H1 (cell line): ENCODE measurements around the gene CTNNA3. TPM values are rescaled to one million over a fixed set of nuclear protein-coding genes. Genes with fewer than 3 reads are reported as not detected.

ENCODE experiments used
- CTCF ChIA-PET: fragments of 300-600 bp; sonication (Branson Sonifier 250); formaldehyde crosslinking; loops from one replicate; lab custom pipeline; 2021; ENCODE audit not compliant: partially characterized antibody; lab: Charles Lee
- POLR2A ChIA-PET: fragments of 300-600 bp; sonication (Branson Sonifier 250); formaldehyde crosslinking; loops from one replicate; lab custom pipeline; 2021; ENCODE audit warnings: inconsistent platforms; ENCODE audit not compliant: partially characterized antibody; lab: Charles Lee
- DNase-seq, 2 experiments: peaks; one replicate each; pipeline versions ENCODE4 v3.0.0 to v3.0.0-alpha.2; 2010 to 2022; ENCODE audit warnings: low spot score in 2 of 2, low read depth in 1 of 2, mixed read lengths in 1 of 2
- FAIRE-seq: peaks from 2 replicates; lab custom pipeline; 2011; peaks lifted over from hg19 to GRCh38; lab: Jason Lieb, UNC
- H2AFZ ChIP-seq: 2 replicates; pipeline ENCODE4 v1.8.1; 2012; ENCODE audit warnings: low read length, inconsistent platforms
- H2AK5ac ChIP-seq: 2 replicates; pipeline ENCODE4 v1.6.1; 2013; ENCODE audit warnings: low read depth, low read length
- H2BK120ac ChIP-seq: replicated peaks from 2 replicates; pipeline ENCODE3; 2013; ENCODE audit warnings: low read depth, low read length, inconsistent platforms
- H2BK12ac ChIP-seq: 2 replicates; pipeline ENCODE4 v1.6.1; 2013; ENCODE audit warnings: low read depth, low read length
- H2BK15ac ChIP-seq: 2 replicates; pipeline ENCODE4 v1.6.1; 2013; ENCODE audit warnings: low read length
- H2BK20ac ChIP-seq: 2 replicates; pipeline ENCODE4 v1.6.1; 2013; ENCODE audit warnings: low read length
- H2BK5ac ChIP-seq: 2 replicates; pipeline ENCODE4 v1.6.1; 2013; ENCODE audit warnings: low read depth, low read length
- H3K14ac ChIP-seq: 2 replicates; pipeline ENCODE4 v1.6.1; 2013; ENCODE audit warnings: inconsistent platforms; ENCODE audit not compliant: insufficient read length
- H3K18ac ChIP-seq: 2 replicates; pipeline ENCODE4 v1.6.1; 2013; ENCODE audit warnings: low read length; ENCODE audit errors: extremely low read depth
- H3K23ac ChIP-seq: 2 replicates; pipeline ENCODE4 v1.6.1; 2013; ENCODE audit warnings: inconsistent platforms; ENCODE audit not compliant: insufficient read length
- H3K23me2 ChIP-seq: 2 replicates; pipeline ENCODE4 v1.6.1; 2013; ENCODE audit warnings: low read depth, low read length
- H3K27ac ChIP-seq: 2 replicates; pipeline ENCODE4 v1.6.1; 2011; ENCODE audit warnings: low read depth, low read length, inconsistent platforms
- H3K27me3 ChIP-seq, 4 experiments: replicated peaks in 1 of 4; 1 replicate in 1 of 4; 2 replicates in 3 of 4; pipeline versions ENCODE4 v1.6.1 to v1.8.1; 2011 to 2013; ENCODE audit warnings: low read length in 3 of 4, mild to moderate bottlenecking in 3 of 4, inconsistent platforms in 2 of 4, mixed read lengths in 2 of 4, moderate library complexity in 1 of 4; ENCODE audit not compliant: control insufficient read depth in 3 of 4, insufficient read depth in 3 of 4; ENCODE audit errors: extremely low read depth in 1 of 4
- H3K36me3 ChIP-seq, 4 experiments: 2 replicates each; pipeline versions ENCODE4 v1.6.1 to v1.8.1; 2011 to 2013; ENCODE audit warnings: mild to moderate bottlenecking in 4 of 4, low read length in 3 of 4, moderate library complexity in 2 of 4, control low read depth in 1 of 4, inconsistent platforms in 1 of 4; ENCODE audit not compliant: insufficient read depth in 4 of 4, control insufficient read depth in 2 of 4
- H3K4ac ChIP-seq: replicated peaks from 2 replicates; pipeline ENCODE3; 2013; ENCODE audit warnings: low read length, low read depth, mixed read lengths, inconsistent platforms; ENCODE audit not compliant: insufficient read length
- H3K4me1 ChIP-seq, 4 experiments: replicated peaks in 1 of 4; 1 replicate in 1 of 4; 2 replicates in 3 of 4; pipeline versions ENCODE4 v1.6.1 to v1.8.1; 2011 to 2013; ENCODE audit warnings: low read length in 3 of 4, inconsistent platforms in 2 of 4, mixed read lengths in 1 of 4; ENCODE audit not compliant: insufficient read depth in 4 of 4, control insufficient read depth in 3 of 4
- H3K4me2 ChIP-seq, 2 experiments: 2 replicates each; pipeline versions ENCODE4 v1.6.1 to v1.8.1; 2011 to 2013; ENCODE audit warnings: low read depth in 2 of 2, low read length in 2 of 2, control low read depth in 1 of 2, inconsistent platforms in 1 of 2, mild to moderate bottlenecking in 1 of 2; ENCODE audit not compliant: insufficient read depth in 1 of 2
- H3K4me3 ChIP-seq, 4 experiments: fragments of 200-600, 300-600 bp in 1 of 4; sonication (generic), shearing (Covaris generic), sonication (Bioruptor Twin) in 1 of 4; 2 replicates each; pipeline versions ENCODE4 v1.5.1 to v1.8.1; 2011 to 2016; ENCODE audit warnings: low read length in 4 of 4, low read depth in 3 of 4, control low read depth in 2 of 4, inconsistent platforms in 2 of 4, mild to moderate bottlenecking in 2 of 4, mixed read lengths in 1 of 4, moderate library complexity in 1 of 4; ENCODE audit not compliant: insufficient read depth in 2 of 4; ENCODE audit errors: extremely low read depth in 1 of 4
- H3K56ac ChIP-seq: replicated peaks from 2 replicates; pipeline ENCODE3; 2013; ENCODE audit warnings: low read depth, mild to moderate bottlenecking, mixed read lengths, low read length, inconsistent platforms; ENCODE audit not compliant: insufficient read length
- H3K79me1 ChIP-seq: 2 replicates; pipeline ENCODE4 v1.6.1; 2013; ENCODE audit warnings: low read depth, low read length, control low read depth
- H3K79me2 ChIP-seq, 2 experiments: 2 replicates each; pipeline versions ENCODE4 v1.6.1 to v1.8.1; 2012 to 2013; ENCODE audit warnings: low read length in 2 of 2, mild to moderate bottlenecking in 2 of 2, inconsistent platforms in 1 of 2; ENCODE audit not compliant: insufficient read depth in 2 of 2, control insufficient read depth in 1 of 2
- H3K9ac ChIP-seq, 4 experiments: replicated peaks in 1 of 4; 1 replicate in 1 of 4; 2 replicates in 3 of 4; pipeline versions ENCODE4 v1.6.1 to v1.8.1; 2011 to 2013; ENCODE audit warnings: low read depth in 3 of 4, low read length in 3 of 4, control low read depth in 2 of 4, mild to moderate bottlenecking in 2 of 4, moderate library complexity in 2 of 4, inconsistent platforms in 1 of 4; ENCODE audit errors: extremely low read depth in 1 of 4
- H3K9me3 ChIP-seq, 2 experiments: 2 replicates each; pipeline versions ENCODE4 v1.6.1 to v1.8.1; 2012 to 2013; ENCODE audit warnings: mild to moderate bottlenecking in 2 of 2, moderate library complexity in 2 of 2, control low read depth in 1 of 2, inconsistent platforms in 1 of 2, low read depth in 1 of 2, low read length in 1 of 2, mixed read lengths in 1 of 2; ENCODE audit not compliant: insufficient read depth in 2 of 2
- H4K20me1 ChIP-seq, 2 experiments: replicated peaks in 1 of 2; 2 replicates each; pipeline versions ENCODE3 to v1.8.1; 2011 to 2013; ENCODE audit warnings: inconsistent platforms in 2 of 2, low read length in 2 of 2, mild to moderate bottlenecking in 1 of 2; ENCODE audit not compliant: insufficient read depth in 2 of 2, control insufficient read depth in 1 of 2
- H4K5ac ChIP-seq: 2 replicates; pipeline ENCODE4 v1.6.1; 2013; ENCODE audit warnings: low read length, low read depth, mixed read lengths, inconsistent platforms; ENCODE audit not compliant: insufficient read length
- H4K8ac ChIP-seq: 2 replicates; pipeline ENCODE4 v1.8.0; 2013; ENCODE audit warnings: mild to moderate bottlenecking, moderate library complexity, low read length, inconsistent platforms; ENCODE audit not compliant: insufficient read depth; ENCODE audit errors: extremely low read depth
- H4K91ac ChIP-seq: replicated peaks from 2 replicates; pipeline ENCODE3; 2013; ENCODE audit warnings: low read length, mixed read lengths, inconsistent platforms; ENCODE audit not compliant: insufficient read length
- CBX5 ChIP-seq: fragments of 300-800, 300-1000 bp; sonication (generic); IDR thresholded peaks from 2 replicates; pipeline ENCODE4 v1.7.1; 2016; ENCODE audit warnings: antibody characterized with exemption, low read length, low read depth
- CTCF ChIP-seq, 3 experiments: IDR thresholded peaks; 1 replicate in 2 of 3; 2 replicates in 1 of 3; pipeline versions ENCODE4 v1.5.1 to v1.6.1; 2011; ENCODE audit warnings: low read length in 3 of 3, mild to moderate bottlenecking in 3 of 3, inconsistent platforms in 2 of 3, low read depth in 1 of 3, moderate library complexity in 1 of 3; ENCODE audit not compliant: insufficient read depth in 1 of 3; ENCODE audit errors: control extremely low read depth in 1 of 3
- KDM1A ChIP-seq: fragments of 200-600, 300-600 bp; sonication (generic); IDR thresholded peaks from 2 replicates; pipeline ENCODE4 v1.7.1; 2016; ENCODE audit warnings: mild to moderate bottlenecking, low read length, borderline replicate concordance
- RXRA ChIP-seq: IDR thresholded peaks from 2 replicates; pipeline ENCODE4 v1.6.1; 2011; ENCODE audit warnings: low read depth, mild to moderate bottlenecking, low read length, moderate library complexity; ENCODE audit not compliant: insufficient read depth
- USF2 ChIP-seq: IDR thresholded peaks from 2 replicates; pipeline ENCODE4 v1.6.1; 2011; ENCODE audit warnings: low read length, improper control_type of control experiment
- WGBS, 2 experiments: shearing (Covaris generic) in 1 of 2; methylation state at CpG; one replicate each; pipeline versions ENCODE4 v1.1.6 to v1.1.7; 2013 to 2015; ENCODE audit warnings: low lambda C conversion rate in 2 of 2, mixed read lengths in 2 of 2, inconsistent platforms in 1 of 2, low coverage in 1 of 2, missing lambda C conversion rate in 1 of 2; ENCODE audit not compliant: insufficient replicate concordance in 2 of 2, insufficient coverage in 1 of 2, insufficient read length in 1 of 2; ENCODE audit errors: extremely low coverage in 1 of 2, missing lambda C conversion rate in 1 of 2; 5-methylcytosine and 5-hydroxymethylcytosine counted together
- polyA plus RNA-seq, 7 experiments: library from polyadenylated mRNA; depleted of rRNA in 3 of 7; stranded (reverse) in 5 of 7; unstranded in 2 of 7; fragments of >200 nt in 5 of 7; fragments of 200-250 nt in 2 of 7; gene quantifications; 1 replicate in 5 of 7; 2 replicates in 1 of 7; 4 replicates in 1 of 7; pipeline versions ENCODE4 v1.2.1 to v1.2.3, GENCODE V29; 2011 to 2013; ENCODE audit warnings: missing spikeins in 2 of 7, mixed read lengths in 2 of 7
- total RNA-seq: library from RNA; stranded (reverse); fragmentation: NEBNext Ultra II Directional; extraction: Animal tissue kit (Norgen Biotek cat#: 25700); gene quantifications from 2 replicates; pipeline ENCODE4 v1.2.1, GENCODE V29; 2021

Gene CTNNA3
- total and polyA plus RNA-seq, 2 of the 8 experiments (the other 6 are each of a cell fraction or from before 2014, with no cell fraction given), result 1.3 to 1.5 TPM

DNA sequence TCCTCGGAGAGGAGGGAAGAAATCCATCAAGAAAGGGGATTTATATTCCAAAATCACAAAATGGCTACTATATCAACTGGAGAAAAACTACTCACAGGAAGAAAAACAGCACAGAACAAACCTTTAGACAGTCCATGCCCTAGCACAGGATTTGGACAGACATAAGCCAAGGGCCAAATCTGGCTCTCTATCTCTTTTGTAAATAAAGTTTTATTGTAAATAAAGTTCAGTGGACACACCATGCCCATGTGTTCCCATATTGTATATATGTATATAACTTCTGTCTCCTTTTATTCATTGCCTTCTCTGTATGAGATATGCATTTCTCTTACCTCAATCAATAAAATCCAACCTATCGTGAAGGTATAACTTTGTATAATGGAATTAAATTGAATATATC is 1513.0 kb downstream of the CTNNA3 start:
- no peak overlapping the region for H2BK5ac ChIP-seq
- no peaks in the 10 kb centered on the region for H3K27me3 ChIP-seq
- peak overlapping the region; percentile 80; the same call in 1 of the 2 replicates for H2AFZ ChIP-seq
- no peaks in the 10 kb centered on the region for H3K36me3 ChIP-seq
- H2BK15ac ChIP-seq, result no peak overlapping the region
- WGBS, 2 experiments, result 96% methylated on average over 2 of the region's 2 CpGs; no CpG with 5 or more reads in 1 of the 2 experiments
- H2AK5ac ChIP-seq, result no peak overlapping the region
- H4K91ac ChIP-seq, result no peak overlapping the region
- no peaks in the 10 kb centered on the region for H3K4me1 ChIP-seq
- ChIA-PET CTCF (no interaction called here), POLR2A (no interaction called here)
- no peaks in the 10 kb centered on the region for H3K9me3 ChIP-seq
- no peaks in the 10 kb centered on the region for H4K20me1 ChIP-seq
- no peak overlapping the region for H3K4me3 ChIP-seq
- no peak overlapping the region for H3K23ac ChIP-seq
- FAIRE-seq (no peak), DNase-seq (no peak)
- H3K56ac ChIP-seq, result no peak overlapping the region
- no peak overlapping the region for H3K27ac ChIP-seq
- H2BK120ac ChIP-seq, result no peak overlapping the region
- H3K79me2 ChIP-seq, result no peaks in the 10 kb centered on the region
- no peak overlapping the region for H4K8ac ChIP-seq
- no peak overlapping the region for H2BK20ac ChIP-seq
- H3K18ac ChIP-seq, result no peak overlapping the region
- no peak overlapping the region for H3K14ac ChIP-seq
- TF ChIP-seq KDM1A, result no peak
- TF ChIP-seq RXRA, result no peak
- TF ChIP-seq CBX5, result no peak
- no peak for TF ChIP-seq USF2
- no peak for TF ChIP-seq CTCF (IDR thresholded peaks at IDR 0.05; ENCODE audit: control extremely low read depth in 1 of 3, insufficient read depth in 1 of 3, low read depth in 1 of 3, low read length in 3 of 3)
- H3K9ac ChIP-seq, result no peak overlapping the region
- H2BK12ac ChIP-seq, result no peak overlapping the region
- no peaks in the 10 kb centered on the region for H3K23me2 ChIP-seq
- H4K5ac ChIP-seq, result no peak overlapping the region
- no peak overlapping the region for H3K4ac ChIP-seq
- no peaks in the 10 kb centered on the region for H3K79me1 ChIP-seq
- no peak overlapping the region for H3K4me2 ChIP-seq
